Colonic mucosa (tissue), 4 donors: Measurements from ENCODE around the gene MAVS. TPM values are rescaled to one million over a fixed set of nuclear protein-coding genes. Genes with fewer than 3 reads are reported as not detected.
"Not testable (repeated sequence)": the region's sequence is repeated elsewhere in the genome, so short reads cannot be mapped to it uniquely, and the experiment has no call there.

Source experiments
- DNase-seq: peaks from one replicate; pipeline ENCODE4 v3.0.0-alpha.2; 2020
- H3K27ac ChIP-seq: fragments of 200-600 bp; one replicate; pipeline ENCODE4 v1.8.0; 2021
- H3K27me3 ChIP-seq: fragments of 200-600 bp; one replicate; pipeline ENCODE4 v1.8.0; 2021
- H3K36me3 ChIP-seq: fragments of 200-600 bp; one replicate; pipeline ENCODE4 v1.8.0; 2021
- H3K4me1 ChIP-seq: fragments of 200-600 bp; one replicate; pipeline ENCODE4 v1.8.0; 2021; ENCODE audit warnings: mild to moderate bottlenecking
- H3K4me3 ChIP-seq: fragments of 200-600 bp; one replicate; pipeline ENCODE4 v1.8.0; 2021
- H3K9ac ChIP-seq, 2 donors: one replicate each; pipeline ENCODE4 v1.7.0; 2013; ENCODE audit warnings: control low read depth in 2 of 2, low read depth in 2 of 2, low read length in 2 of 2
- H3K9me3 ChIP-seq: fragments of 200-600 bp; one replicate; pipeline ENCODE4 v1.8.0; 2021
- intact Hi-C: fragments of 100-400 bp; cut with DNase I; formaldehyde crosslinking; loops from one replicate; pipeline ENCODE4 v1.14.1; 2022
- total RNA-seq, 2 donors: library from RNA; stranded (reverse); fragmentation: NEBNext Ultra II Directional in 1 of 2; extraction: Animal tissue kit (Norgen Biotek cat#: 25700) in 1 of 2; gene quantifications; one replicate each; pipeline ENCODE4 v1.2.1, GENCODE V29; 2021
- TF ChIP-seq, protein P1 (sequence below): fragments of 200-600 bp; IDR thresholded peaks from one replicate; pipeline ENCODE4 v1.8.0; 2022; ENCODE audit warnings: antibody characterized with exemption, mild to moderate bottlenecking
- donor health status: healthy.
- donor health status: DM: no; HTN: no; CAD: no.
- donor health status: DM: no; HTN: no; CAD: no.

The MAVS gene
- total RNA-seq, 2 donors from 2014 or later = 46.2 to 70.7 TPM

DNA sequence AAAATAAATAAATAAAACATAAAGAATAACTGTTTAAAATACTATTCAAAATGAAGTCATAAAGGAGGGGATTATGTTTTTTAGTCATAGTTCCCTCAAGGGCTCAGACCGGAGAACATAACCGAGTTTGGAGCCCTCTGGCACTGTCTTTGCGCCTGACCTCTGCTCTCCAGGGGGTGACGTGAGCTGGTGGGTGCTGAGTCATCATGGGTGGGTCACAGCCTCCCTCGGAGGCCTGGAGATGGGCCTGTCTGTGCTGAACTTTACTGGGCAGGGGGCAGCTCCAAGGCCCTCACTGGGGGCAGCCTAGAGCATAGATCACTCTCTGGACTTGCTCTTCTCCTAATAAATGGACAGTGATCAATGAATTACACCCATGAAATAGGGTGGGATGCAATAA lies 3.1 kb upstream of the MAVS start:
- H3K9me3 ChIP-seq = no peaks in the 10 kb centered on the region
- H3K9ac ChIP-seq = no peak overlapping the region
- no peak overlapping the region for H3K27ac ChIP-seq
- no peaks in the 10 kb centered on the region for H3K36me3 ChIP-seq
- intact Hi-C loops = no loop called here
- TF ChIP-seq, protein P1, sequence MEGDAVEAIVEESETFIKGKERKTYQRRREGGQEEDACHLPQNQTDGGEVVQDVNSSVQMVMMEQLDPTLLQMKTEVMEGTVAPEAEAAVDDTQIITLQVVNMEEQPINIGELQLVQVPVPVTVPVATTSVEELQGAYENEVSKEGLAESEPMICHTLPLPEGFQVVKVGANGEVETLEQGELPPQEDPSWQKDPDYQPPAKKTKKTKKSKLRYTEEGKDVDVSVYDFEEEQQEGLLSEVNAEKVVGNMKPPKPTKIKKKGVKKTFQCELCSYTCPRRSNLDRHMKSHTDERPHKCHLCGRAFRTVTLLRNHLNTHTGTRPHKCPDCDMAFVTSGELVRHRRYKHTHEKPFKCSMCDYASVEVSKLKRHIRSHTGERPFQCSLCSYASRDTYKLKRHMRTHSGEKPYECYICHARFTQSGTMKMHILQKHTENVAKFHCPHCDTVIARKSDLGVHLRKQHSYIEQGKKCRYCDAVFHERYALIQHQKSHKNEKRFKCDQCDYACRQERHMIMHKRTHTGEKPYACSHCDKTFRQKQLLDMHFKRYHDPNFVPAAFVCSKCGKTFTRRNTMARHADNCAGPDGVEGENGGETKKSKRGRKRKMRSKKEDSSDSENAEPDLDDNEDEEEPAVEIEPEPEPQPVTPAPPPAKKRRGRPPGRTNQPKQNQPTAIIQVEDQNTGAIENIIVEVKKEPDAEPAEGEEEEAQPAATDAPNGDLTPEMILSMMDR = no peak
- DNase-seq = no peak
- H3K4me1 ChIP-seq = peaks cover 9% of the 10 kb centered on the region
- no peaks in the 10 kb centered on the region for H3K27me3 ChIP-seq
- H3K4me3 ChIP-seq = no peak overlapping the region

DNA sequence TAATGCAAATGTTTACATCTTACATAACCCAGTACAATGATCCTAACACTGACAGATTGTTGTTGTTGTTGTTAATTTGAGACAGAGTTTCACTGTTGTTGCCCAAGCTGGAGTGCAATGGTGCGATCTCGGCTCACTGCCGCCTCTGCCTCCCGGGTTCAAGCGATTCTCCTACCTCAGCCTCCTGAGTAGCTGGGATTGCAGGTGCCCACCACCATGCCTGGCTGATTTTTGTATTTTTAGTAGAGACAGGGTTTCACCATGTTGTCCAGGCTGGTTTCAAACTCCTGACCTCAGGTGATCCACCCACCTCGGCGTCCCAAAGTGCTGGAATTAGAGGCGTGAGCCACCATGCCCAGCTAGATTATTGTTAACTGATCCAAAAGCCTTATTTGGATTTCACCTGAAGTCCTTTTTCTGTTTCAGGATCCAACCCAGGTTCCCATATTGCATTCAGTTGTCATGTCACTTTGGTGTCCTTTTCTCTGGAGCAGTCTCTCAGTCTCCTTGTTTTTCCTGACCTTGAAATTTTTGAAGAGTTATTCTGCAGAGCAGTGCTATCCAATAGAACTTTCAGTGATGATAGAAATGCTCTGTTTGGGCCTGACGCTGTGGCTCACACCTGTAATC lies 2.5 kb upstream of the MAVS start:
- H3K9me3 ChIP-seq, H3K4me1 ChIP-seq, H3K9ac ChIP-seq, H3K4me3 ChIP-seq, H3K36me3 ChIP-seq, H3K27ac ChIP-seq, H3K27me3 ChIP-seq, DNase-seq, intact Hi-C loops: not testable (repeated sequence)

DNA sequence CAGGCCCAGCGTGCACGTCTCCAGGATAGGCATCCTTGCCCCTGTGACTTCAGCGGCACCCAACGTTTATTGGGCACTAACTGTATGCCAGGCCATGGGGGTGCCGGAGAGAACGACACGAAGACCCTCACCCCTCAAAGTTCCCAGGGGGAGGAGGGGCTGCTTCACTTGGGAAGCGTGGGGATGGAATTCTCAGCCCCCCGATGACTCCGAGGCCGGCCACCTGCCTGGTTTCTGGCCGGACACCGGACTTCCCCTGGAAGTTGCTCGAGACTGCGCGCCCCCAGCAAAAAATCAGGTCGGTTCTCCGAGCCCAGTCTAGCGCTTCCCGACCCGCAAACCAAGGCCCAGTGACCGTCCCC lies 275 bp upstream of the MAVS start:
- intact Hi-C loops = no loop called here
- Histone ChIP-seq H3K9me3 (no peaks in the 10 kb centered on the region), H3K36me3 (no peaks in the 10 kb centered on the region), H3K4me1 (peaks cover 9% of the 10 kb centered on the region), H3K27ac (peak overlapping the region; percentile 96), H3K4me3 (peak overlapping the region; percentile 96), H3K27me3 (no peaks in the 10 kb centered on the region), H3K9ac (peak overlapping the region; percentile 93 to 98)
- no peak for DNase-seq
- TF ChIP-seq, protein P1 = no peak

DNA sequence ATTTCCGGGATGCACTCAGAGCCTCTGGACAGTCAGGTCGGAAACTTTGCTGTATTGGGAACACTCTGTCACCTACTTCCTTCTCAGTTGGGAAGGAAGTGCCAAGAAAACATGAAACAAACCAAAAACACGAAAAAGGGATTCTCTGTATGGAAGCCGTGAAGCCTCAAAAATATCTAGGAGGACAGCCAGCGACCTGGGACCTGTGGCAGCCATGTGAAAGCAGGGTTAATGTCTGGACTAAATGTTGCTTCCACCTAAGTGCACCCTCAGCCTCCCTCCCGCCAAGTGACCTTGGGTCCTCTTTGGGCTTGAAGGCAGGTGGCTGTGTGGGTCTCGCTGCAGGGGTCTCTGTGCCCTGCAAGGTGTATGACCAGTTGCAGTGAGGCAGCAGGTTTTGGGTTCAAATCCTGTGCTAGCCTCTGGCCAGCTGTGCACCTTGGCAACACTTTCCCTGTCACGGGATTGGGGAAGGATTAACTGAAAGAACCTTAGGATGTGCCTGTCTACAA lies 851 bp downstream of the MAVS start:
- DNase-seq = no peak
- intact Hi-C loops = no loop called here
- TF ChIP-seq, protein P1 = no peak

DNA sequence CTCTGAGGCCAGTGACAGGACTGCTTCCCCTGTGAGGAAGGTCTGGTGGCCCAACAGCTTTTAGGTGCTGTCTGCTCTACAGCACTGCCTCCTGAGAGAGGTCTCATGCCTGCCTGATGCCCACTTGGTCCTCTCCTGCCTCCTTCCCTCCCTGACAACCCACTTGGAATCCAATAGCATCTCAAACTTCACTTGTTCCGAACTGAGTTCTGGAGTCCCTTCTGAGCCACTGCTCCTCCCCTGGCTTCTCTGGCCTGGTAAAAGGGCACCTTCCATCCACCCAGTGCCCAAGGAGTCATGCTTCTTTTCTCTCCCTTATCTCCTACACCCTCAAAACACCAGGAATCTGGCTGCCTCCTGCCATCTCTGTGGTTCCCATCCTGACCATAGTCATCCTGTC lies 1.9 kb downstream of the MAVS start:
- Histone ChIP-seq H3K36me3 (no peaks in the 10 kb centered on the region), H3K27ac (no peak overlapping the region), H3K9me3 (no peaks in the 10 kb centered on the region), H3K9ac (no peak overlapping the region), H3K4me1 (peaks cover 3% of the 10 kb centered on the region), H3K4me3 (no peak overlapping the region), H3K27me3 (no peaks in the 10 kb centered on the region)
- no peak for DNase-seq
- TF ChIP-seq, protein P1 = no peak
- intact Hi-C loops = no loop called here

More for the DNA sequence above, 851 bp downstream of the MAVS start:
- H3K4me3 ChIP-seq = peak overlapping the region; percentile 96
- H3K9me3 ChIP-seq = no peaks in the 10 kb centered on the region
- H3K9ac ChIP-seq = peak overlapping the region; percentile 93 to 98
- no peaks in the 10 kb centered on the region for H3K27me3 ChIP-seq
- H3K36me3 ChIP-seq = no peaks in the 10 kb centered on the region
- H3K27ac ChIP-seq = peak overlapping the region; percentile 96
- peaks cover 8% of the 10 kb centered on the region for H3K4me1 ChIP-seq

DNA sequence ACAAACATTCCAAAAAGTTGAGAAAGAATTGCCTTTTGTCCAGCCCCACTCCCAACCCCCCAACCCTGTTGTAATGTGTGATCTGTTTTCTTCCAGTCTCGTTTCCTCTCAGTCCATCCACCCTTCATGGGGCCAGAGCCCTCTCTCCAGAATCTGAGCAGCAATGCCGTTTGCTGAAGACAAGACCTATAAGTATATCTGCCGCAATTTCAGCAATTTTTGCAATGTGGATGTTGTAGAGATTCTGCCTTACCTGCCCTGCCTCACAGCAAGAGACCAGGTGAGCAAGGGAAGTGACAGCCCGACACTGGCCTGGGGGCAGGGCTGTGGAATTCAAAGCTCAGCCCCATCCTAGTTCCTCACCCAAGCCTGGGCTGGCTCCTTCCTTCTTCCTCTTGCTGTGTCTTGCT lies 7.8 kb downstream of the MAVS start:
- Histone ChIP-seq H3K27ac (no peak overlapping the region), H3K4me3 (no peak overlapping the region), H3K9me3 (no peaks in the 10 kb centered on the region), H3K27me3 (no peaks in the 10 kb centered on the region), H3K4me1 (no peaks in the 10 kb centered on the region), H3K9ac (no peak overlapping the region), H3K36me3 (peaks cover 11% of the 10 kb centered on the region)
- intact Hi-C loops = loop anchor here (5.0 kb wide), 1 partner anchor 67 kb away; the partner anchor contains the start of gene CENPB
- no peak for DNase-seq
- TF ChIP-seq, protein P1 = no peak
